GM12865 (cell line): Measurements from ENCODE around the gene COX8A.
"Not testable (repeated sequence)": the region's sequence is repeated elsewhere in the genome, so short reads cannot be mapped to it uniquely, and the experiment has no call there.

Experiments used
- DNase-seq: peaks from one replicate; pipeline ENCODE4 v3.0.0; 2010; ENCODE audit warnings: low read depth
- H3K4me3 ChIP-seq: 2 replicates; pipeline ENCODE4 v1.5.1; 2011; ENCODE audit warnings: mild to moderate bottlenecking, low read depth, low read length, control low read depth
- TF ChIP-seq, protein P1 (sequence below): IDR thresholded peaks from 2 replicates; pipeline ENCODE4 v1.5.1; 2011; ENCODE audit warnings: low read length, control low read depth, low read depth, inconsistent platforms; ENCODE audit not compliant: insufficient read depth; ENCODE audit errors: missing control alignments

The COX8A gene

DNA sequence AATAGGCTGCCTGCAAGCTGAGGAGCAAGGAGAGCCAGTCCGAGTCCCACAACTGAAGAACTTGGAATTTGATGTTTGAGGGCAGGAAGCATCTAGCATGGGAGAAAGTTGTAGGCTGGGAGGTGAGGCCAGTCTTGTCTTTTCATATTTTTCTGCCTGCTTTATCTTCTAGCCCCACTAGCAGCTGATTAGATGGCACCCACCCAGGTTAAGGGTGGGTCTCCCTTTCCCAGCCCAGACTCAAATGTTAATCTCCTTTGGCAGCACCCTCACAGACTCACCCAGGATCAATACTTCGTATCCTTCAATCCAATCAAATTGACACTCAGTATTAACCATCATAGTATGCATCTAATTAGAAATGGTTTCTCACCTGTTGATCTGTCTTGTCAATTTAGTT lies 5.0 kb upstream of the COX8A start:
- H3K4me3 ChIP-seq: no peak overlapping the region
- TF ChIP-seq, protein P1, sequence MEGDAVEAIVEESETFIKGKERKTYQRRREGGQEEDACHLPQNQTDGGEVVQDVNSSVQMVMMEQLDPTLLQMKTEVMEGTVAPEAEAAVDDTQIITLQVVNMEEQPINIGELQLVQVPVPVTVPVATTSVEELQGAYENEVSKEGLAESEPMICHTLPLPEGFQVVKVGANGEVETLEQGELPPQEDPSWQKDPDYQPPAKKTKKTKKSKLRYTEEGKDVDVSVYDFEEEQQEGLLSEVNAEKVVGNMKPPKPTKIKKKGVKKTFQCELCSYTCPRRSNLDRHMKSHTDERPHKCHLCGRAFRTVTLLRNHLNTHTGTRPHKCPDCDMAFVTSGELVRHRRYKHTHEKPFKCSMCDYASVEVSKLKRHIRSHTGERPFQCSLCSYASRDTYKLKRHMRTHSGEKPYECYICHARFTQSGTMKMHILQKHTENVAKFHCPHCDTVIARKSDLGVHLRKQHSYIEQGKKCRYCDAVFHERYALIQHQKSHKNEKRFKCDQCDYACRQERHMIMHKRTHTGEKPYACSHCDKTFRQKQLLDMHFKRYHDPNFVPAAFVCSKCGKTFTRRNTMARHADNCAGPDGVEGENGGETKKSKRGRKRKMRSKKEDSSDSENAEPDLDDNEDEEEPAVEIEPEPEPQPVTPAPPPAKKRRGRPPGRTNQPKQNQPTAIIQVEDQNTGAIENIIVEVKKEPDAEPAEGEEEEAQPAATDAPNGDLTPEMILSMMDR: no peak
- no peak for DNase-seq

DNA sequence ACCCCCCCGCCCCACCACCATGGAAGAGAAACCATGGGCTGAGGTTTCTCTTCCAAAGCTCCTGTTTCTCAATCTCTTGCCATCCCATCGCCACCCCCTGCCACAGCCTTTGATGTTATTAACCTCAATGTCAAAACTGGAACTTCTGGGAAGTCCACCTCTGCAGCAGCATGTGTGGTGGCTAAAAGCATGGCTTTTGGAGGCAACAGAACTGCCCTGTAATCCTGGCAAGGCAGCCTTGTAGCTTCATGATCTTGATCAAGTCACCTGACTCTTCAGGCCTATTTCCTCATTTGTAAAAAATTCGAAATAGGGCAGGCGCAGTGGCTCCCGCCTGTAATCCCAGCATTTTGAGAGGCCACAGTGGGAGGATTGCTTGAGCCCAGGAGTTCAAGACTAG lies 3.5 kb upstream of the COX8A start:
- no peak for DNase-seq

DNA sequence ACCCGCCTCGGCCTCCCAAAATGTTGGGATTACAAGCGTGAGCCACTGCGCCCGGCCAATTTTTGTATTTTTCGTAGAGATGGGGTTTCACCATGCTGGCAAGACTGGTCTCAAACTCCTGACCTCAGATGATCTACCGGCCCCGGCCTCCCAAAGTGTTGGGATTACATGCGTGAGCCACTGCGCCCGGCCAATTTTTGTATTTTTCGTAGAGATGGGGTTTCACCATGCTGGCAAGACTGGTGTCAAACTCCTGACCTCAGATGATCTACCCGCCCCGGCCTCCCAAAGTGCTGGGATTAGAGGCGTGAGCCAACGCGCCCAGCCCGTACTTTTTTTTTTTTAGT lies 535 bp upstream of the COX8A start:
- peak overlapping the region; percentile 31 for H3K4me3 ChIP-seq
- DNase-seq: not testable (repeated sequence)

More for the DNA sequence above, 3.5 kb upstream of the COX8A start:
- TF ChIP-seq, protein P1: no peak
- no peak overlapping the region for H3K4me3 ChIP-seq

DNA sequence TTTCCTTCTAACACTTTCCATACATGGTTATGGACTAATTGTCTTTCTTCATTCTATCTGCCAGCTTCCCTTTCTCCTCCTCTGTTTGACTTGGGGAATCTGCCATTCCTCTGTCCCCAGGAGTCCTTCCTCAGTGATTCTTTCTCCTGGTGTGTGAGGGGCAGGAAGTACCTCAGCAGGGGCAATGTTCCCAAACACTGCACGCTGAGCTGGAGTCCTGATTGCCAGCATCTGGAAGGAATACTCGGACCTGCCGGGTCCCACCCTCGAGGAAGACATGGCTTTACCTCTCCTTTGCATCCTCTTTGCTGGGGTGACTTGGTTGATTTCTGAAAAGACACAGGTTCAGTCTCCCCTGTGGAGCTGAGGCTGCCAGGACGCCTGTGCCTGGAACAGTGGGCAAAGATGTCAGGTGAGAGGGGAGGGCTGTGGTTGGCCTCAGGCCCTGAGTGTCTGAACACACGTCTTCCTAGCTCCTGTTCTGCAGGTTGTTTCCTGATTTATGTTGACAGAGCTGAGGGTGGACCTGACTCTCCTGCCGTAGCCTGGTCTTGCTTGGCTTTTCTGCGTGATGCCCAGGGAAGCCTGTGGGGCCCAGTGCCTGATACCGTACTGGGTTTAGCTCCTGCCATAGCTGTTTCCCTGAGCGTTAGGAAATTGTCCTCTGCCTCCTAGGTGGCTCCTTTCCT lies 4.3 kb downstream of the COX8A start:
- no peak overlapping the region for H3K4me3 ChIP-seq
- TF ChIP-seq, protein P1: no peak

DNA sequence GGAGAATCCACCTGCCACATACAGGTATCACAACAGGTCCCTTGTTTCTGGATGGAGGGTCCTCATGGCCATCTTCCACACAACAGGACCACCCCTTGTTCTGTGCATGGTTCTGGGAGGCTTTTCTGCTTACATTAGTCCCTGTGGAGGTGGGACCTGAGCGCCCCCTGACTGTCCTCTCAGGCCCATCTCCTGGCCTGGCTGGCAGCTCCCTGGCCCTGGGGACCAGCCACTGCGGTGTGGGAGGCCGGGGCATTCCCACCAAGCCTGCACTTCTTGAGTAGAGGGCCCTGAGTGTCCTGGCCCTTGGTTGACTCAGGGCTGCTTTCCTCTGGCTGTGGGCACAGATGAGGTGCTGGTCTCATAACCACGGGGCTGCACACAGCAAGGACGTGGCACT lies 5.0 kb downstream of the COX8A start:
- H3K4me3 ChIP-seq: no peak overlapping the region
- DNase-seq: no peak
- TF ChIP-seq, protein P1: no peak

More for the DNA sequence above, 4.3 kb downstream of the COX8A start:
- no peak for DNase-seq

DNA sequence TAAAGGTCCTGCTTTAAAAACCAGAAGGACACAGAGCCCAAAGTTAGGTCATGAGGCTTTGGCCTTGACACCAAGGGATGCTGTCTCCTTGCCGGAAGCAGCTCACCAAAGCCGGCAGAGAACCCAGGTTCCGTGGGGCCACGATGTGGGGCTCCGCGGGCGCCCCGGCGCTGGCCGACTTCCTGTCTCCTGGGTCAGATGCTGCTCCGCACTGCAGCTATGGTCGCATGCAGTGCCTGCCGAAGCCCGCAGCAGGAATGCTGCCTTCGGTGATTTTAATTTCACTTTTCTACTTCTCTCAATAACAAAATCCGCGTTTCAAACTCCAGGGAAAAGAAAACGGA lies 11.4 kb downstream of the COX8A start:
- DNase-seq: peak; percentile 82
- TF ChIP-seq, protein P1: no peak
- peak overlapping the region; percentile 92 for H3K4me3 ChIP-seq

DNA sequence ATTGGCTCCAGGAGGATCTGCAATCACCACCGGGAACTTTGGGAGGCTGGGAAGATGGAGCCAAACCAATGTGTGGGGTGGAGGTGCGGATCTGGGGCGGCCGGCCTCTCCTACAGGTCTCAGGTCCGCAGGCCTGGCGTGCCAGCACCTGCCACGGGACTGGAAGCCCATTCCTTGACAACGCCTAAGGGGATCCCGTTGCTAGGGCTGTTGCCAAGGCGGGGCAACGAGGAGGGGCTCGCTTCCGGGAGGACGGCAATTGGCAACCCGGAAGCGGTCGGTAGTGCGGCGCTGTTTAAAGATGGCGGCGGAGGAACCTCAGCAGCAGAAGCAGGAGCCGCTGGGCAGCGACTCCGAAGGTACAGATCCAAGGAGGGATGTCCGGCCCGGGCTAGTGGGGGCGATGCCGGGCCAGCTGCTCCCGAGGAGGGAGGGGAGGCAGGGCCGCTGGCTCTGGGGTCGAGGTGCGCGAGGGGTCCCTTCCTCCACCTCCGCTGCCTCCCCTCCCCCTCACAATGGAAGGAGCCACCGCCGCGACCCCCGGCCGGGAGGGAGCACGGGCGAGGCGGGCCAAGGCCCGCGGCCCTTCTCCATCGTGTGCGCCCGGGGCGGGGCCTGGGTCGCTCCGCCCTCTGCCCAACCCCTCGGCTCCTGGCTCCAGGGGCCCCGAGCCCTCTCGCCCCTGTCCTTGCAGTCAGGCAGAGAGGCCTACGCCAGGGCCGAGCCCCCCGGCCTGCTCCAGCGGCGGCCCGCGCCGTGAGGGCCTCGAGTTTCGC lies 11.9 kb downstream of the COX8A start, which contains the start of gene OTUB1:
Gene OTUB1 (plus strand): TSS at position 283 of the 776 bp plus-strand sequence. CDS start 19 bp downstream, at position 302.
- peak within 1 kb of the TSS; percentile 92 for H3K4me3 ChIP-seq
- peak; percentile 93 for DNase-seq
- TF ChIP-seq, protein P1: no peak
